Esophagus muscularis mucosa (tissue), 4 donors: Measurements from ENCODE around the gene CD3E. TPM values are rescaled to one million over a fixed set of nuclear protein-coding genes. Genes with fewer than 3 reads are reported as not detected.

Source experiments
- DNase-seq: peaks from one replicate; pipeline ENCODE4 v3.0.0-alpha.2; 2017; ENCODE audit errors: extremely low spot score
- H3K27ac ChIP-seq, 4 donors: fragments of 200-600 bp; sonication (generic); replicated peaks in 1 of 4; 1 replicate in 3 of 4; 2 replicates in 1 of 4; pipeline ENCODE4 v1.5.1; 2016 to 2019; ENCODE audit warnings: mild to moderate bottlenecking in 1 of 4
- H3K27me3 ChIP-seq, 4 donors: fragments of 200-600 bp; sonication (generic); one replicate each; pipeline versions ENCODE4 v1.5.1 to v1.6.0; 2016 to 2019
- H3K36me3 ChIP-seq, 4 donors: fragments of 200-600 bp; sonication (generic); one replicate each; pipeline ENCODE4 v1.5.1; 2016 to 2019
- H3K4me1 ChIP-seq, 4 donors: fragments of 200-600 bp; sonication (generic); one replicate each; pipeline ENCODE4 v1.5.1; 2016 to 2019
- H3K4me3 ChIP-seq, 4 donors: fragments of 200-600 bp; sonication (generic); 1 replicate in 2 of 4; 2 replicates in 2 of 4; pipeline ENCODE4 v1.5.1; 2016 to 2019; ENCODE audit warnings: mild to moderate bottlenecking in 4 of 4, moderate library complexity in 1 of 4
- H3K9me3 ChIP-seq, 4 donors: fragments of 200-600 bp; sonication (generic); 1 replicate in 3 of 4; 2 replicates in 1 of 4; pipeline ENCODE4 v1.5.1; 2016 to 2019
- EP300 ChIP-seq: sonication (generic); formaldehyde crosslinking; IDR thresholded peaks from one replicate; pipeline ENCODE4 v1.6.1; 2017; ENCODE audit warnings: antibody characterized with exemption
- POLR2A ChIP-seq: fragments of 450-650 bp; IDR thresholded peaks from one replicate; pipeline ENCODE4 v1.6.1; 2017; ENCODE audit warnings: antibody characterized with exemption, moderate library complexity, mild to moderate bottlenecking, low read depth
- POLR2AphosphoS5 ChIP-seq, 2 donors: sonication (generic); formaldehyde crosslinking; IDR thresholded peaks; one replicate each; pipeline ENCODE4 v1.6.1; 2017; ENCODE audit warnings: antibody characterized with exemption in 2 of 2
- WGBS: methylation state at CpG from one replicate; pipeline ENCODE4 v1.1.5; 2018; 5-methylcytosine and 5-hydroxymethylcytosine counted together
- intact Hi-C: fragments of 100-400 bp; cut with DNase I; formaldehyde crosslinking; loops from one replicate; pipeline ENCODE4 v1.15.1; 2023
- total RNA-seq, 4 donors: library from RNA; depleted of rRNA; stranded (reverse); fragments of >200 nt; gene quantifications; one replicate each; pipeline versions ENCODE4 v1.1.0 to v1.2.1, GENCODE V29; 2016
- TF ChIP-seq, protein P1 (sequence below), 3 experiments: fragments of 200-600 bp in 2 of 3; fragments of 450-650 bp in 1 of 3; sonication (generic) in 2 of 3; IDR thresholded peaks; one replicate each; pipeline ENCODE4 v1.5.1; 2017 to 2019; ENCODE audit warnings: antibody characterized with exemption in 3 of 3, mild to moderate bottlenecking in 2 of 3, moderate library complexity in 1 of 3

Gene CD3E
- total RNA-seq, 4 donors from 2014 or later = 0.42 to 2.8 (median 0.96) TPM

DNA sequence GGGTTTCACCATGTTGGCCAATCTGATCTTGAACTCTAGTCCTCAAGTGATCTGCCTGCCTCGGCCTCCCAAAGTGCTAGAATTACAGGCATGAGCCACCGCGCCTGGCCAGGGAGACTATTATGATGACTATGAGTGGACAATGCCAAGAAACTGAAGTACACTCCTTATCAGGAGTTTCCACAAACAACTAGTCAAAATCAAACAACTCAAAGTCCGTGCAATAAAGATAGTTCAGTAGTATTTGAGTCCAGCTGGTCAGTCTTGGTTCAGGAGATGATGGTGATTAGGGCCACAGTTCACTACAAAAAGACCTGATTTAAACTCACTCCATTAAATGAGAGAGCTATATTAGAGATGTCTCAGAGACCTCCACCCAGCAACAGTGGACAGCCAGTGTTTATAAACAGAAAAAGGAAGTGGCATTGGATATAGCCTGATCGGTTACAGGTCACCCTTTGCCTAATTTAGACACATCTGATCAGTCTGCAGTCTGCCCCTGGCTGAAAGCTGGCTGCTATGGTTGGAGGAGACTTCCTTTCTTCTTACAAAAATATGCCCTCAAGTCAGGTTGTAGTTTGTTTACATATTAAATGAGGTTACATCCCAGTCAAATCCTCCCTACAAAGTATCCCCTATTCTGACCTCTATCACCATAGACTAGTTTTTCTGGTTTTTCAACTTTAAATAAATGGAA lies 17.0 kb downstream of the CD3E start:
- intact Hi-C loops = no loop called here
- Histone ChIP-seq H3K9me3 (no peaks in the 10 kb centered on the region), H3K27ac (no peak overlapping the region), H3K4me3 (no peak overlapping the region), H3K4me1 (peaks cover 3 to 6% (median 5%) of the 10 kb centered on the region in 4 donors), H3K36me3 (no peaks in the 10 kb centered on the region), H3K27me3 (peaks cover 0 to 14% (median 0%) of the 10 kb centered on the region in 4 donors)
- DNase-seq = no peak
- no peak for TF ChIP-seq EP300
- TF ChIP-seq, protein P1, sequence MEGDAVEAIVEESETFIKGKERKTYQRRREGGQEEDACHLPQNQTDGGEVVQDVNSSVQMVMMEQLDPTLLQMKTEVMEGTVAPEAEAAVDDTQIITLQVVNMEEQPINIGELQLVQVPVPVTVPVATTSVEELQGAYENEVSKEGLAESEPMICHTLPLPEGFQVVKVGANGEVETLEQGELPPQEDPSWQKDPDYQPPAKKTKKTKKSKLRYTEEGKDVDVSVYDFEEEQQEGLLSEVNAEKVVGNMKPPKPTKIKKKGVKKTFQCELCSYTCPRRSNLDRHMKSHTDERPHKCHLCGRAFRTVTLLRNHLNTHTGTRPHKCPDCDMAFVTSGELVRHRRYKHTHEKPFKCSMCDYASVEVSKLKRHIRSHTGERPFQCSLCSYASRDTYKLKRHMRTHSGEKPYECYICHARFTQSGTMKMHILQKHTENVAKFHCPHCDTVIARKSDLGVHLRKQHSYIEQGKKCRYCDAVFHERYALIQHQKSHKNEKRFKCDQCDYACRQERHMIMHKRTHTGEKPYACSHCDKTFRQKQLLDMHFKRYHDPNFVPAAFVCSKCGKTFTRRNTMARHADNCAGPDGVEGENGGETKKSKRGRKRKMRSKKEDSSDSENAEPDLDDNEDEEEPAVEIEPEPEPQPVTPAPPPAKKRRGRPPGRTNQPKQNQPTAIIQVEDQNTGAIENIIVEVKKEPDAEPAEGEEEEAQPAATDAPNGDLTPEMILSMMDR (IDR thresholded peaks at IDR 0.05) = no peak
- TF ChIP-seq POLR2A = no peak
- TF ChIP-seq POLR2AphosphoS5 (IDR thresholded peaks at IDR 0.05) = no peak
- WGBS = 76% methylated on average over 5 of the region's 5 CpGs

DNA sequence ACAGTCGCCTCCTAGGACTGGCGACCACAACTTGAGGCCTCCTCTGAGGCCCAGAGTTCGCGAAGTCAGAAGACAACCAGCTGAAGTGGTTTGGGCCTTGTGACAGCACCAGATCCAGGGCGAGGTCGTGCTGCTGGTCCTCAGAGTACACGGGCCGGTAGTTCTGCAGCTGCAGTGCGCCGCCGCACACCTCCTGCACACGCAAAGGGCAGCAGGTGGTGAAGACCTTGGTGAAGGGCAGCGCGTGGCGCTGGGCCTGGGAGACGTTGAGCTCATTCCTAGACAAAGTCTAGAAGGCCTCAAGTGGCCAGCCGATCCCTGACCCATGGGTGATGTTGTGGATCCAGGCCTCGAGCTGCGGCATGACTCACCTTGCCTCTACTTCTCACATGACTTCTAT lies 18.2 kb downstream of the CD3E start:
- peaks cover 0 to 6% (median 0%) of the 10 kb centered on the region in 4 donors for H3K27me3 ChIP-seq
- no peak for TF ChIP-seq EP300
- no peak for TF ChIP-seq POLR2A
- TF ChIP-seq, protein P1 (IDR thresholded peaks at IDR 0.05) = no peak
- no peak for TF ChIP-seq POLR2AphosphoS5 (IDR thresholded peaks at IDR 0.05)
- no peaks in the 10 kb centered on the region for H3K9me3 ChIP-seq
- intact Hi-C loops = no loop called here
- no peak overlapping the region for H3K27ac ChIP-seq
- H3K4me3 ChIP-seq = no peak overlapping the region
- H3K4me1 ChIP-seq = no peaks in the 10 kb centered on the region
- no peak for DNase-seq
- WGBS = 99% methylated on average over 19 of the region's 19 CpGs
- no peaks in the 10 kb centered on the region for H3K36me3 ChIP-seq

DNA sequence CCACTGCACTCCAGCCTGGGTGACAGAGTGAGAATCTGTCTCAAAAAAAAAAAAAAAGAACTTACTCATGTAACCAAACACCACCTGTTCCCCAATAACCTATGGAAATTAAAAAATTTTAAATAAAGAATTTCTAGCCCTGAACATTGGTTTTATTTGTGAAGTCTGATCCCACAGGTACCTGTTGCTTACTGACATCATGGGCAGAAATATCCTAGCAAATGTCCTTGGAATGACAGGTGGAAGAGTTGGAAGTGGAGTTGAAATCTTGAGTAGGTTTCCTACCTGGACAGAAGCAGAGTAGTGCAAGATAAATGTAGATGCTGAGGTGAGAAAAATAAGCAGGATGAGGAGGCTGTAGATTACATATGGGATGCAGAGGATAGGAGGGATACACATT lies 20.8 kb downstream of the CD3E start:
- Histone ChIP-seq H3K9me3 (no peaks in the 10 kb centered on the region), H3K27me3 (peaks cover 0 to 6% (median 0%) of the 10 kb centered on the region in 4 donors), H3K4me1 (no peaks in the 10 kb centered on the region), H3K27ac (no peak overlapping the region), H3K4me3 (no peak overlapping the region), H3K36me3 (no peaks in the 10 kb centered on the region)
- TF ChIP-seq POLR2AphosphoS5 (IDR thresholded peaks at IDR 0.05) (no peak), EP300 (no peak), POLR2A (no peak)
- TF ChIP-seq, protein P1 (IDR thresholded peaks at IDR 0.05) = no peak
- intact Hi-C loops = no loop called here
- no peak for DNase-seq

DNA sequence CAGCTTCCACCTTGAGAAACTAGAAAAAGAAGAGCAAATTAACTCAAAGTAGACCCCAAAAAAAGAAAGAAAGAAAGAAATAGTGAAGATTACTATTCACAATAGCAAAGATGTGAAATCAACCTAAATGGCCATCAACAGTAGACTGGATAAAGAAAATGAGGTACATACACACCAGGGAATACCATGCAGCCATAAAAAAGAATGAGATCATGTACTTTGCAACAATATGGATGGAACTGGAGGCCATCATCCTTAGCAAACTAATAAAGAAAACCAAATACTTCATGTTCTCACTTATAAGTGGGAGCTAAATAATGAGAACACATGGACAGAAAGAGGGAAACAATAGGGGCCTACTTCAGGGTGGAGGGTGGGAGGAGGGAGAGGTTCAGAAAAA lies 24.2 kb downstream of the CD3E start:
- TF ChIP-seq POLR2AphosphoS5 (IDR thresholded peaks at IDR 0.05) (no peak), EP300 (no peak), POLR2A (no peak)
- TF ChIP-seq, protein P1 (IDR thresholded peaks at IDR 0.05) = no peak
- no peaks in the 10 kb centered on the region for H3K36me3 ChIP-seq
- no peak for DNase-seq
- H3K27ac ChIP-seq = no peak overlapping the region
- H3K4me1 ChIP-seq = no peaks in the 10 kb centered on the region
- no peaks in the 10 kb centered on the region for H3K9me3 ChIP-seq
- intact Hi-C loops = no loop called here
- no peak overlapping the region for H3K4me3 ChIP-seq
- H3K27me3 ChIP-seq = no peaks in the 10 kb centered on the region

DNA sequence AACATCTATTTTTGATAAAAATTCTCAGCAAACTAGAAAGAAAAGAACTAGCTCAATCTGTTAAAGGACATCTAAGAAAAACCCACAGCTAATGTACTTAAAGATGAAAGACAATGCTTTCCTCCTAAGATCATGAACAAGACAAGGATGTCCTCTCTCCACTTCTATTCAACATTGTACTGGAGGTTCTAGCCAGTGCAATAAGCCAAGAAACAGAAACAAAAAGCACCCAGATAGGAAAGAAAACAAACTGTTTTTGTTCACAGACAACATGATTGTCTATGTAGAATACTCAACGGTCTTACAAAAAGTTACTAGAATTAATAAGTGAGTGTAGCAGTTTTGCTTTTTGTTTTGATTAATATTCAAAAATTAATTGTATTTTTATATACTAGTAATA lies 30.2 kb downstream of the CD3E start:
- peaks cover 0 to 27% (median 0%) of the 10 kb centered on the region in 4 donors for H3K27me3 ChIP-seq
- H3K4me1 ChIP-seq = no peaks in the 10 kb centered on the region
- intact Hi-C loops = no loop called here
- H3K4me3 ChIP-seq = no peak overlapping the region
- no peaks in the 10 kb centered on the region for H3K36me3 ChIP-seq
- no peak overlapping the region for H3K27ac ChIP-seq
- TF ChIP-seq EP300 = no peak
- TF ChIP-seq, protein P1 (IDR thresholded peaks at IDR 0.05) = no peak
- WGBS = 78% methylated on average over 1 of the region's 1 CpG
- DNase-seq = no peak
- H3K9me3 ChIP-seq = no peaks in the 10 kb centered on the region
